ENCODE results near the gene CYP2F1. TPM values are rescaled to one million over a fixed set of nuclear protein-coding genes. Genes with fewer than 3 reads are reported as not detected.
"Not testable (repeated sequence)": the region's sequence is repeated elsewhere in the genome, so short reads cannot be mapped to it uniquely, and the experiment has no call there.

Gene CYP2F1
- total and polyA plus RNA-seq, 4 donors = not detected

DNA sequence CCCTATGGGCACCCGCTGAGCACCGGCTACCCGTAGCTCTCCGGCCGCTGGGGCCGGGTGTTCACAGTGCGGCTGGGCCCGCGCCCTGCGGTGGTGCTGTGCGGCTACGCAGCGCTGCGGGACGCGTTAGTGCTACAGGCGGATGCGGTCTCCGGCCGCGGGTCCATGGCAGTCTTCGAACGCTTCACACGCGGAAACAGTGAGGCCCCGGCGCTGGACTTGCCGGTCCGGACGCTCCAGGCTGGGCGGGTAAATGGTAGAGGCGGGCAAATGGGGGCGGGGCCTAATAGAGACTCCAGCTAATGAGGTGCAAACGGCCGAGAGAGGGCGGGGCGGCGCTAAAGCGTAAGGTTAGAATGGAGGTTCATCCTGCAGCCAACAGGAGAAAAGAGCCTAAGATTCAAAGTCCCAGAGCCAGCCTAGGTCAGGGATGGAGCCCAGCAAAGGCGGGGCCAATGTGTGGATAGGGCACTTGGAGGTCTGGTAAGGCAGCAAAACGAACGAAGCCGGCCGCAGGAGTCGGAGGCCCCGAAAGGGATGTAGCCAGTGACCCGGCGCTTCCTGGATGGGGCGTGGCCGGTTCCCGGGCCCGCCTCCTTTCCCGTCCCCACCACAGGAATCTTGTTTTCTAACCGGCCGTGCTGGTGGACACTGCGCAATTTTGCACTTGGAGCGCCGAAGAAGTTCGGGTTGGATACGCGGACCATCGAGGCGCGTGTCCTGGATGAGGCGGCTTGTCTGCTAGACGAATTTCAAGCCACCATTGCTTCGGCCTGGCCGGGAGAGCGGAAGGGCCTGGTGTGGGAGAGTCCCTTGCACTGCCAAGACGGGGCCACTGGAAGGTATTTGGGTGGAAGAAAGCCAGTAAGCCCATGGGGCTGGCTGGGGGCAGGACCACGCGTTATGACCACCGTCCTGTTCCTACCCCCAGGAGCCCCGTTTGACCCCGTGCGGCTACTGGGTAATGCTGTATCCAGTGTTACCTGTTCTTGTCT, 21.5 kb downstream of the CYP2F1 start:
- H3K9ac ChIP-seq (ENCODE audit: low read depth in 1 of 2, low read length in 2 of 2); H3K9me3 ChIP-seq (ENCODE audit: control insufficient read depth in 4 of 4, low read length in 3 of 4); H3K4me1 ChIP-seq (ENCODE audit: control insufficient read depth in 4 of 4, insufficient read depth in 4 of 4, low read length in 3 of 4); H3K27me3 ChIP-seq (ENCODE audit: control insufficient read depth in 4 of 4, insufficient read depth in 4 of 4, low read length in 3 of 4); H3K27ac ChIP-seq (ENCODE audit: low read depth in 1 of 2, low read length in 2 of 2); H3K36me3 ChIP-seq (ENCODE audit: control insufficient read depth in 4 of 4, insufficient read depth in 3 of 4, low read depth in 1 of 4, low read length in 3 of 4): not testable (repeated sequence)
- TF ChIP-seq HNF4A (conservative IDR thresholded peaks at IDR 0.05) (peak in 1 of 2 donors; percentile 4), RXRA (IDR thresholded peaks at IDR 0.05) (peak in 1 of 2 donors; percentile 8)
- H3K4me3 ChIP-seq (ENCODE audit: low read depth in 1 of 3, low read length in 3 of 3) = peak overlapping the region in 2 of 3 donors; percentile 22 to 23
- DNase-seq (ENCODE audit: low spot score) = peak; percentile 59
- WGBS = 27% methylated on average over 72 of the region's 76 CpGs

DNA sequence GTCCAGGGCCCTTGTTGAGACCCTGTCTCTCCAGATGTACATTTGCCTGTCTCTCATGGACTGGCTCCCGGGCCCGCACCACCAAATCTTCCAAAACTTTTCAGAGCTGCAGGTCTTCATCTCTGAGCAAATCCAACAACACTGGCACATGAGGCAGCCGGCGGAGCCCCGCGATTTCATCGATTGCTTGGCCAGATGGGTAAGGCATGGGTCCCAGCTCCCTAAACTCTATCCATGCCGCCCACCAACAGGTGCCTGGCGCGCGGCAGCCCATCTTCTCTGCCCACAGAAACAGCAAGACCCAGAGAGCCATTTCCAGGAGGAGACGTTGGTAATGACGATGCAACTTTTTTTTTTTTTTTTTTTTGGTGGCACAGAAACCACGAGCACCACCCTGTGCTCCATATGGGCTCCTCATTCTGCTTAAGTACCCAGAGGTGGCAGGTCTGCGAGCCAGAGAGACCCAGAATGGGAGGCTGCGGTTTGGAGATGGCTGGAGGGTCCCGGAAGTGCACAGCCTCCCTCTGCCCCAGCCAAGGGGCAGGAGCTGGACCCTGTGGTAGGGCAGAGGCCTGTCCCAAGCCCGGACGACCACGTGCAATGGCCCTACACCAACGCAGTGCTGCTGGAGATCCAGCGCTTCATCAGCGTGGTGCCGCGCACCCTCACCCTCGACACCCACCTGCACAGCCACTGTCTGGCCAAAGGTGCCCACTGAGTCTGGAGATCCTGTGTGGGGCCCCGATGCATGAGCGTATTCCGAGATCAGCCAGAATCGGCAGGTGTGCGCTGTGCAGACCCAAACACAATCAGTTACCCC, 22.6 kb downstream of the CYP2F1 start:
- Histone ChIP-seq H3K36me3 (ENCODE audit: control insufficient read depth in 4 of 4, insufficient read depth in 3 of 4, low read depth in 1 of 4, low read length in 3 of 4) (no peaks in the 10 kb centered on the region), H3K9me3 (ENCODE audit: control insufficient read depth in 4 of 4, low read length in 3 of 4) (no peaks in the 10 kb centered on the region), H3K4me3 (ENCODE audit: low read depth in 1 of 3, low read length in 3 of 3) (no peak overlapping the region), H3K9ac (ENCODE audit: low read depth in 1 of 2, low read length in 2 of 2) (no peak overlapping the region), H3K27ac (ENCODE audit: low read depth in 1 of 2, low read length in 2 of 2) (no peak overlapping the region), H3K4me1 (ENCODE audit: control insufficient read depth in 4 of 4, insufficient read depth in 4 of 4, low read length in 3 of 4) (peaks cover 0 to 6% (median 2%) of the 10 kb centered on the region in 4 donors), H3K27me3 (ENCODE audit: control insufficient read depth in 4 of 4, insufficient read depth in 4 of 4, low read length in 3 of 4) (no peaks in the 10 kb centered on the region)
- 97% methylated on average over 31 of the region's 31 CpGs for WGBS
- DNase-seq (ENCODE audit: low spot score) = no peak
- TF ChIP-seq RXRA (IDR thresholded peaks at IDR 0.05) (no peak), SP1 (IDR thresholded peaks at IDR 0.05) (no peak), TAF1 (conservative IDR thresholded peaks at IDR 0.05) (no peak), GABPA (IDR thresholded peaks at IDR 0.05 in 1 of 2, conservative IDR thresholded peaks at IDR 0.05 in 1 of 2) (no peak)
- TF ChIP-seq, protein P1, sequence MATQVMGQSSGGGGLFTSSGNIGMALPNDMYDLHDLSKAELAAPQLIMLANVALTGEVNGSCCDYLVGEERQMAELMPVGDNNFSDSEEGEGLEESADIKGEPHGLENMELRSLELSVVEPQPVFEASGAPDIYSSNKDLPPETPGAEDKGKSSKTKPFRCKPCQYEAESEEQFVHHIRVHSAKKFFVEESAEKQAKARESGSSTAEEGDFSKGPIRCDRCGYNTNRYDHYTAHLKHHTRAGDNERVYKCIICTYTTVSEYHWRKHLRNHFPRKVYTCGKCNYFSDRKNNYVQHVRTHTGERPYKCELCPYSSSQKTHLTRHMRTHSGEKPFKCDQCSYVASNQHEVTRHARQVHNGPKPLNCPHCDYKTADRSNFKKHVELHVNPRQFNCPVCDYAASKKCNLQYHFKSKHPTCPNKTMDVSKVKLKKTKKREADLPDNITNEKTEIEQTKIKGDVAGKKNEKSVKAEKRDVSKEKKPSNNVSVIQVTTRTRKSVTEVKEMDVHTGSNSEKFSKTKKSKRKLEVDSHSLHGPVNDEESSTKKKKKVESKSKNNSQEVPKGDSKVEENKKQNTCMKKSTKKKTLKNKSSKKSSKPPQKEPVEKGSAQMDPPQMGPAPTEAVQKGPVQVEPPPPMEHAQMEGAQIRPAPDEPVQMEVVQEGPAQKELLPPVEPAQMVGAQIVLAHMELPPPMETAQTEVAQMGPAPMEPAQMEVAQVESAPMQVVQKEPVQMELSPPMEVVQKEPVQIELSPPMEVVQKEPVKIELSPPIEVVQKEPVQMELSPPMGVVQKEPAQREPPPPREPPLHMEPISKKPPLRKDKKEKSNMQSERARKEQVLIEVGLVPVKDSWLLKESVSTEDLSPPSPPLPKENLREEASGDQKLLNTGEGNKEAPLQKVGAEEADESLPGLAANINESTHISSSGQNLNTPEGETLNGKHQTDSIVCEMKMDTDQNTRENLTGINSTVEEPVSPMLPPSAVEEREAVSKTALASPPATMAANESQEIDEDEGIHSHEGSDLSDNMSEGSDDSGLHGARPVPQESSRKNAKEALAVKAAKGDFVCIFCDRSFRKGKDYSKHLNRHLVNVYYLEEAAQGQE (IDR thresholded peaks at IDR 0.05) = no peak
- TF ChIP-seq, protein P2, sequence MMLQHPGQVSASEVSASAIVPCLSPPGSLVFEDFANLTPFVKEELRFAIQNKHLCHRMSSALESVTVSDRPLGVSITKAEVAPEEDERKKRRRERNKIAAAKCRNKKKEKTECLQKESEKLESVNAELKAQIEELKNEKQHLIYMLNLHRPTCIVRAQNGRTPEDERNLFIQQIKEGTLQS (IDR thresholded peaks at IDR 0.05) = no peak

DNA sequence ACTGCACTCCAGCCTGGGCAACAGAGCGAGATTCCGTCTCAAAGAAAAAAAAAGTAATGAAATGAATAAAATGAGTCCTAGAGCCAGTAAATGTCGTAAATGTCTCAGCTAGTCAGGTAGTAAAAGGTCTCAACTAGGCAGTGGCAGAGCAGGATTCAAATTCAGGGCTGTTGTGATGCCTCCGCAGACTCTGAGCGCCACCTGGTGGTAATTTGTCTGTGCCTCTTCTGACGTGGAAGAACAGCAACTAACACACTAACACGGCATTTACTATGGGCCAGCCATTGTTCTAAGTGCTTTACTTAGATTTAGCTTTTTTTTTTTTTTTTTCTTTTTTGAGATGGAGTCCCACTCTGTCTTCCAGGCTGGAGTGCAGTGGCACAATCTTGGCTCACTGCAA, 30.2 kb downstream of the CYP2F1 start:
- 26% methylated on average over 7 of the region's 7 CpGs for WGBS
- no peaks in the 10 kb centered on the region for H3K36me3 ChIP-seq (ENCODE audit: control insufficient read depth in 4 of 4, insufficient read depth in 3 of 4, low read depth in 1 of 4, low read length in 3 of 4)
- H3K9me3 ChIP-seq (ENCODE audit: control insufficient read depth in 4 of 4, low read length in 3 of 4) = no peaks in the 10 kb centered on the region
- no peaks in the 10 kb centered on the region for H3K27me3 ChIP-seq (ENCODE audit: control insufficient read depth in 4 of 4, insufficient read depth in 4 of 4, low read length in 3 of 4)
- no peak overlapping the region for H3K27ac ChIP-seq (ENCODE audit: low read depth in 1 of 2, low read length in 2 of 2)
- peak; percentile 79 for DNase-seq (ENCODE audit: low spot score)
- H3K4me1 ChIP-seq (ENCODE audit: control insufficient read depth in 4 of 4, insufficient read depth in 4 of 4, low read length in 3 of 4) = peaks cover 0 to 6% (median 2%) of the 10 kb centered on the region in 4 donors
- H3K9ac ChIP-seq (ENCODE audit: low read depth in 1 of 2, low read length in 2 of 2) = no peak overlapping the region
- H3K4me3 ChIP-seq (ENCODE audit: low read depth in 1 of 3, low read length in 3 of 3) = no peak overlapping the region
- TF ChIP-seq HNF4A (conservative IDR thresholded peaks at IDR 0.05) (no peak), RAD21 (IDR thresholded peaks at IDR 0.05) (peak; percentile 96), NR2F2 (IDR thresholded peaks at IDR 0.05) (no peak), RXRA (IDR thresholded peaks at IDR 0.05) (peak in 1 of 2 donors; percentile 31), YY1 (IDR thresholded peaks at IDR 0.05) (peak; percentile 19), GABPA (IDR thresholded peaks at IDR 0.05 in 1 of 2, conservative IDR thresholded peaks at IDR 0.05 in 1 of 2) (no peak)
- TF ChIP-seq, protein P3, sequence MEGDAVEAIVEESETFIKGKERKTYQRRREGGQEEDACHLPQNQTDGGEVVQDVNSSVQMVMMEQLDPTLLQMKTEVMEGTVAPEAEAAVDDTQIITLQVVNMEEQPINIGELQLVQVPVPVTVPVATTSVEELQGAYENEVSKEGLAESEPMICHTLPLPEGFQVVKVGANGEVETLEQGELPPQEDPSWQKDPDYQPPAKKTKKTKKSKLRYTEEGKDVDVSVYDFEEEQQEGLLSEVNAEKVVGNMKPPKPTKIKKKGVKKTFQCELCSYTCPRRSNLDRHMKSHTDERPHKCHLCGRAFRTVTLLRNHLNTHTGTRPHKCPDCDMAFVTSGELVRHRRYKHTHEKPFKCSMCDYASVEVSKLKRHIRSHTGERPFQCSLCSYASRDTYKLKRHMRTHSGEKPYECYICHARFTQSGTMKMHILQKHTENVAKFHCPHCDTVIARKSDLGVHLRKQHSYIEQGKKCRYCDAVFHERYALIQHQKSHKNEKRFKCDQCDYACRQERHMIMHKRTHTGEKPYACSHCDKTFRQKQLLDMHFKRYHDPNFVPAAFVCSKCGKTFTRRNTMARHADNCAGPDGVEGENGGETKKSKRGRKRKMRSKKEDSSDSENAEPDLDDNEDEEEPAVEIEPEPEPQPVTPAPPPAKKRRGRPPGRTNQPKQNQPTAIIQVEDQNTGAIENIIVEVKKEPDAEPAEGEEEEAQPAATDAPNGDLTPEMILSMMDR (IDR thresholded peaks at IDR 0.05; ENCODE audit: low read depth, low read length, missing input control) = peak; percentile 95
- TF ChIP-seq, protein P4, sequence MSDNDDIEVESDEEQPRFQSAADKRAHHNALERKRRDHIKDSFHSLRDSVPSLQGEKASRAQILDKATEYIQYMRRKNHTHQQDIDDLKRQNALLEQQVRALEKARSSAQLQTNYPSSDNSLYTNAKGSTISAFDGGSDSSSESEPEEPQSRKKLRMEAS (IDR thresholded peaks at IDR 0.05) = no peak

Measured in liver (tissue), 9 donors.